ENCODE data around the gene SLC25A3.

GRCh38 chr12:98612696-98613334 lies 19.3 kb downstream of the SLC25A3 start:
- no peak for TF ChIP-seq CTCF (IDR thresholded peaks at IDR 0.05; ENCODE audit: insufficient read depth, low read length)
- 0 out of 2 replicates have a peak, but pooled peaks have one; percentile 44 for TF ChIP-seq POLR2AphosphoS5 (IDR thresholded peaks at IDR 0.05; ENCODE audit: low read depth)
